K562 (cell line): ENCODE results near the gene ABCC1. TPM values are rescaled to one million over a fixed set of nuclear protein-coding genes. Genes with fewer than 3 reads are reported as not detected.

Experiments
- ATAC-seq: fragments of 200-7000 bp; cut with Tn5 transposase; 3 replicates; pipeline ENCODE4 v1.9.1; 2020; ENCODE audit warnings: moderate library complexity
- BruUV-seq: library from RNA; stranded (reverse); fragments of 400-500 nt; replicated peaks from 2 replicates; lab custom pipeline; 2021; lab: Mats Ljungman, UMichigan
- CTCF ChIA-PET: fragments of 300-600 bp; formaldehyde crosslinking; extraction: SDS; loops from one replicate; lab custom pipeline; 2021; ENCODE audit warnings: low intra/inter-chr PET ratio; lab: Yijun Ruan, JAX
- POLR2A ChIA-PET: fragments of 300-600, 350-650 bp; sonication (Branson Sonifier 250); formaldehyde crosslinking; extraction: SDS; loops from one replicate; lab custom pipeline; 2021; ENCODE audit warnings: antibody characterized with exemption, inconsistent platforms; lab: Yijun Ruan, JAX
- DNase-seq, 4 experiments: peaks; one replicate each; pipeline versions ENCODE4 v3.0.0 to v3.0.0-alpha.2; 2011 to 2018; ENCODE audit warnings: low spot score in 3 of 4, mixed read lengths in 3 of 4; ENCODE audit errors: extremely low read depth in 1 of 4
- FAIRE-seq: peaks from 2 replicates; lab custom pipeline; 2011; peaks lifted over from hg19 to GRCh38; lab: Jason Lieb, UNC
- H2AFZ ChIP-seq: 2 replicates; pipeline ENCODE4 v1.6.0; 2011; ENCODE audit warnings: low read depth, low read length, control low read depth, inconsistent platforms
- H3K27ac ChIP-seq: fragments of 200-600 bp; 3 replicates; pipeline ENCODE4 v1.8.0; 2011; ENCODE audit warnings: low read depth, mild to moderate bottlenecking, control low read depth, inconsistent platforms, low read length, moderate library complexity, mixed read lengths; ENCODE audit errors: extremely low read depth
- H3K27me3 ChIP-seq, 2 experiments: fragments of 300-600 bp in 1 of 2; 2 replicates in 1 of 2; 3 replicates in 1 of 2; pipeline versions ENCODE4 v1.6.0 to v1.8.0; 2011; ENCODE audit warnings: inconsistent platforms in 2 of 2, low read length in 2 of 2, mild to moderate bottlenecking in 1 of 2, mixed read lengths in 1 of 2, moderate library complexity in 1 of 2; ENCODE audit not compliant: control insufficient read depth in 2 of 2, insufficient read depth in 2 of 2
- H3K36me3 ChIP-seq: fragments of 300-600 bp; 3 replicates; pipeline ENCODE4 v1.8.0; 2011; ENCODE audit warnings: mild to moderate bottlenecking, low read length, inconsistent platforms; ENCODE audit not compliant: control insufficient read depth, insufficient read depth
- H3K4me1 ChIP-seq, 2 experiments: fragments of 200-600 bp in 1 of 2; replicated peaks in 1 of 2; 2 replicates in 1 of 2; 3 replicates in 1 of 2; pipeline versions ENCODE4 v1.5.1 to v1.8.0; 2011; ENCODE audit warnings: inconsistent platforms in 2 of 2, low read length in 2 of 2, mild to moderate bottlenecking in 1 of 2, mixed read lengths in 1 of 2, moderate library complexity in 1 of 2; ENCODE audit not compliant: control insufficient read depth in 2 of 2, insufficient read depth in 2 of 2
- H3K4me2 ChIP-seq: 2 replicates; pipeline ENCODE4 v1.6.1; 2011; ENCODE audit warnings: low read length, control low read depth, inconsistent platforms, mixed read lengths; ENCODE audit not compliant: insufficient read depth
- H3K4me3 ChIP-seq: fragments of 200-600 bp; sonication (generic), shearing (Covaris generic); 2 replicates; pipeline ENCODE4 v1.5.1; 2016; ENCODE audit warnings: control low read depth, inconsistent platforms
- H3K79me2 ChIP-seq: fragments of 200-600 bp; 3 replicates; pipeline ENCODE4 v1.8.0; 2011; ENCODE audit warnings: low read length, inconsistent platforms; ENCODE audit not compliant: control insufficient read depth, insufficient read depth
- H3K9ac ChIP-seq, 2 experiments: 2 replicates each; pipeline versions ENCODE4 v1.6.0 to v1.6.1; 2011; ENCODE audit warnings: low read depth in 2 of 2, low read length in 2 of 2, control low read depth in 1 of 2, inconsistent platforms in 1 of 2, mild to moderate bottlenecking in 1 of 2, mixed read lengths in 1 of 2; ENCODE audit not compliant: insufficient read depth in 1 of 2
- H3K9me1 ChIP-seq: one replicate; pipeline ENCODE4 v1.6.0; 2011; ENCODE audit warnings: inconsistent platforms, mild to moderate bottlenecking, low read length, moderate library complexity; ENCODE audit not compliant: control insufficient read depth, insufficient read depth
- H3K9me3 ChIP-seq: replicated peaks from 2 replicates; pipeline ENCODE4 v1.5.1; 2011; ENCODE audit warnings: low read depth, low read length, inconsistent platforms; ENCODE audit not compliant: control insufficient read depth, insufficient read depth
- H4K20me1 ChIP-seq: replicated peaks from 2 replicates; pipeline ENCODE4 v1.6.1; 2011; ENCODE audit warnings: low read length, inconsistent platforms, mixed read lengths; ENCODE audit not compliant: control insufficient read depth, insufficient read depth
- ADNP ChIP-seq: fragments of 200-800 bp; sonication (Bioruptor generic); IDR thresholded peaks from 2 replicates; pipeline ENCODE4 v1.6.1; 2016; ENCODE audit warnings: missing genetic modification characterization, missing compliant biosample characterization
- CREB1 ChIP-seq, 2 experiments: sonication (generic) in 1 of 2; formaldehyde crosslinking in 1 of 2; IDR thresholded peaks; 2 replicates each; pipeline versions ENCODE4 v1.6.1 to v1.8.0; 2012 to 2022; ENCODE audit warnings: inconsistent platforms in 1 of 2, mild to moderate bottlenecking in 1 of 2, missing genetic modification reagents in 1 of 2, moderate library complexity in 1 of 2
- FOXM1 ChIP-seq, 2 experiments: fragments of 450-650 bp in 1 of 2; sonication (generic) in 1 of 2; formaldehyde crosslinking in 1 of 2; IDR thresholded peaks; 2 replicates each; pipeline versions ENCODE4 v1.6.1 to v1.9.0; 2017 to 2022; ENCODE audit warnings: low read depth in 2 of 2, mild to moderate bottlenecking in 2 of 2, missing genetic modification reagents in 1 of 2, moderate library complexity in 1 of 2
- MTF1 ChIP-seq: fragments of 250-450 bp; sonication (Bioruptor Pico); IDR thresholded peaks from 2 replicates; pipeline ENCODE4 v1.9.0; 2021; ENCODE audit warnings: moderate library complexity, mild to moderate bottlenecking, inconsistent platforms, borderline replicate concordance
- MXD1 ChIP-seq: fragments of 250-450 bp; sonication (Bioruptor Pico); IDR thresholded peaks from 2 replicates; pipeline ENCODE4 v1.8.0; 2021; ENCODE audit warnings: borderline replicate concordance, mild to moderate bottlenecking, moderate library complexity; ENCODE audit not compliant: poor library complexity, severe bottlenecking
- NCOA1 ChIP-seq: fragments of 450-650 bp; IDR thresholded peaks from 2 replicates; pipeline ENCODE4 v1.6.1; 2016; ENCODE audit warnings: low read depth
- POU5F1 ChIP-seq: fragments of 150-350 bp; IDR thresholded peaks from 2 replicates; pipeline ENCODE4 v1.6.1; 2014; ENCODE audit warnings: borderline replicate concordance, low read length, low read depth, mild to moderate bottlenecking; ENCODE audit not compliant: partially characterized antibody
- SAFB2 ChIP-seq: fragments of 200-400 bp; formaldehyde crosslinking; IDR thresholded peaks from 2 replicates; pipeline ENCODE4 v1.6.1; 2018; ENCODE audit warnings: borderline replicate concordance, low read length, low read depth, moderate library complexity; ENCODE audit not compliant: severe bottlenecking
- SMARCE1 ChIP-seq: fragments of 450-650 bp; IDR thresholded peaks from 2 replicates; pipeline ENCODE4 v1.7.1; 2016; ENCODE audit warnings: mild to moderate bottlenecking
- TRIM25 ChIP-seq: fragments of 450-650 bp; IDR thresholded peaks from 2 replicates; pipeline ENCODE4 v1.7.0; 2016; ENCODE audit warnings: borderline replicate concordance
- ZNF551 ChIP-seq: fragments of 250-450 bp; sonication (Bioruptor Pico); IDR thresholded peaks from 2 replicates; pipeline ENCODE4 v1.5.0; 2021; ENCODE audit warnings: mild to moderate bottlenecking, moderate library complexity
- ZNF57 ChIP-seq: fragments of 450-650 bp; formaldehyde crosslinking; IDR thresholded peaks from 2 replicates; pipeline ENCODE4 v1.4.0; 2020; ENCODE audit warnings: mild to moderate bottlenecking, moderate library complexity
- ZNF644 ChIP-seq: fragments of 200-800 bp; sonication (Bioruptor generic); IDR thresholded peaks from 2 replicates; pipeline ENCODE4 v1.6.1; 2016; ENCODE audit warnings: low read depth, missing genetic modification characterization, missing compliant biosample characterization
- ZNF707 ChIP-seq: fragments of 250-450 bp; sonication (Bioruptor Pico); conservative IDR thresholded peaks from 2 replicates; pipeline ENCODE4 v1.8.0; 2022; ENCODE audit warnings: inconsistent platforms, mild to moderate bottlenecking, moderate library complexity
- ZNF76 ChIP-seq: fragments of 250-450 bp; sonication (Bioruptor Pico); IDR thresholded peaks from 2 replicates; pipeline ENCODE4 v1.4.0; 2020; ENCODE audit warnings: mild to moderate bottlenecking, moderate library complexity, borderline replicate concordance
- ZNF780A ChIP-seq: fragments of 250-450 bp; sonication (Bioruptor Pico); IDR thresholded peaks from 2 replicates; pipeline ENCODE4 v1.5.0; 2021; ENCODE audit warnings: mild to moderate bottlenecking
- WGBS: fragments of 100-300 bp; shearing (Covaris generic); methylation state at CpG from one replicate; pipeline ENCODE4 v1.1.6; 2016; ENCODE audit warnings: low coverage, mixed read lengths; ENCODE audit not compliant: insufficient coverage; ENCODE audit errors: missing lambda C conversion rate; 5-methylcytosine and 5-hydroxymethylcytosine counted together
- in situ Hi-C: fragments of 300-500 bp; cut with MboI; formaldehyde crosslinking; loops from 4 replicates; pipeline ENCODE4 v1.15.0; 2018; ENCODE audit warnings: inconsistent platforms, mixed read lengths
- intact Hi-C: fragments of 100-400 bp; cut with micrococcal nuclease; formaldehyde crosslinking; loops from 2 replicates; pipeline ENCODE4 v1.14.2; 2022
- polyA plus RNA-seq, 8 experiments: library from polyadenylated mRNA; depleted of rRNA in 4 of 8; stranded (reverse) in 5 of 8; unstranded in 3 of 8; fragments of >200 nt; fragmentation: Nextera tagmentation in 2 of 8; fragmentation: Illumina TruSeq in 1 of 8; extraction: Ambion mirVana in 2 of 8; extraction: Trizol in 1 of 8; gene quantifications; 2 replicates each; pipeline versions ENCODE4 v1.2.1 to v1.2.3, GENCODE V29; 2011 to 2014; ENCODE audit warnings: inconsistent platforms in 1 of 8, missing spikeins in 1 of 8
- total RNA-seq, 7 experiments: library from RNA; depleted of rRNA in 6 of 7; stranded (reverse); fragments of >200 nt in 6 of 7; fragmentation: Illumina TruSeq in 2 of 7; extraction: Trizol in 2 of 7; gene quantifications; 2 replicates each; pipeline versions ENCODE4 v1.2.1 to v1.2.3, GENCODE V29; 2011 to 2021; ENCODE audit warnings: low replicate concordance in 1 of 7

Gene ABCC1
- total and polyA plus RNA-seq, 9 of the 15 experiments (the other 6 are each of a cell fraction or from before 2014, with no cell fraction given), result 3.9 to 41.6 (median 10.0) TPM

- no peaks in the 10 kb centered on the region for H3K79me2 ChIP-seq
- no peak overlapping the region for H3K4me3 ChIP-seq
- no peaks in the 10 kb centered on the region for H3K9me3 ChIP-seq
- intact Hi-C loops (no loop called here), in situ Hi-C loops (no loop called here)
- peaks cover 60% of the 10 kb centered on the region; the same call in 2 of the 3 replicates for H3K36me3 ChIP-seq
- FAIRE-seq, result no peak
- no TSS peak for BruUV-seq
- H3K4me2 ChIP-seq, result no peak overlapping the region
- no peak overlapping the region for H2AFZ ChIP-seq
- TF ChIP-seq POU5F1 (no peak), CREB1 (IDR thresholded peaks at IDR 0.05) (no peak), CREB1 (CRISPR knock-in tag; IDR thresholded peaks at IDR 0.05) (no peak), SAFB2 (no peak), MXD1 (CRISPR knock-in tag) (no peak), SMARCE1 (no peak), NCOA1 (no peak), MTF1 (no peak), TRIM25 (no peak), ZNF76 (CRISPR knock-in tag) (no peak), ZNF644 (tag) (no peak), ZNF780A (CRISPR knock-in tag) (no peak), FOXM1 (IDR thresholded peaks at IDR 0.05; ENCODE audit: low read depth) (no peak), FOXM1 (CRISPR knock-in tag; IDR thresholded peaks at IDR 0.05; ENCODE audit: low read depth) (no peak), ZNF707 (CRISPR knock-in tag) (no peak), ZNF551 (no peak), ADNP (no peak), ZNF57 (no peak)
- ATAC-seq, result no peak
- peak overlapping the region in 1 of 2 experiments; percentile 23; a peak in 1 of 4 replicates for H3K9ac ChIP-seq
- no peak for DNase-seq
- H3K27ac ChIP-seq, result no peak overlapping the region
- ChIA-PET POLR2A (interaction anchor here (0.6 to 1.6 kb wide), 3 partner anchors 9 to 15 kb away, joined by 3 read pairs; no protein-coding TSS in a partner anchor), CTCF (no interaction called here)
- H3K27me3 ChIP-seq, result no peaks in the 10 kb centered on the region
- WGBS, result 91% methylated on average over 13 of the region's 13 CpGs
- peaks cover 0 to 4% of the 10 kb centered on the region in 2 experiments; a peak in 2 of 5 replicates for H3K4me1 ChIP-seq
- H4K20me1 ChIP-seq, result peaks cover 4% of the 10 kb centered on the region; the same call in 1 of the 2 replicates
- peaks cover 2% of the 10 kb centered on the region for H3K9me1 ChIP-seq
These were observed 117.7 kb downstream of the ABCC1 start for GRCh38 chr16:16067127-16067526.
